Inflammatory macrophage treated with lipopolysaccharide for 1 hour (primary cell): ENCODE results near the gene ITGA5.

Experiments used
- DNase-seq, 2 donors: peaks; one replicate each; pipeline ENCODE4 v3.0.0-alpha.2; 2020 to 2022

The ITGA5 gene

GRCh38 chr12:54419088-54419887 lies at the start of gene ITGA5:
ITGA5 (minus strand) TSS chr12:54419266; CDS start chr12:54419198, 68 bp downstream.
- DNase-seq = peak; percentile 61 to 65

- DNase-seq = no peak
Measured at GRCh38 chr12:54465857-54466523, 46.9 kb upstream of the ITGA5 start.

DNA sequence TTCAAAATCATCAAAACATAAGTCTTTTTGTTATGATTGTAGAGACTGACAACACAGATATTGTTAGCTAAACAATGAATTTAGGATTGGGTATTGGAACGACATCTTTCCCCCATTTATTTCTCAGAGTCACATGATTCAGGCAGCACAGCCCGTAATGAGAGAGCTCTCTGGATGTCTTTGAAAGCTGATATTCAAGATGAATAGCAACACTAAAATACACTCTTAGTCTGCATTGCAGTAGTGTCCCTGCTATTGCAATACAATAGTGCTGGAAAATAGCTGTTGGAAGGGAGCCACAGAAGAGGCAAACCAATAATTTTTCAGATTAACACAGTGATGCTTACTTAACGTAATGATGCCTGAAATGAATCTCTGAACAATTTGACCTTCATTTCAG lies 44.4 kb upstream of the ITGA5 start:
- no peak for DNase-seq

DNA sequence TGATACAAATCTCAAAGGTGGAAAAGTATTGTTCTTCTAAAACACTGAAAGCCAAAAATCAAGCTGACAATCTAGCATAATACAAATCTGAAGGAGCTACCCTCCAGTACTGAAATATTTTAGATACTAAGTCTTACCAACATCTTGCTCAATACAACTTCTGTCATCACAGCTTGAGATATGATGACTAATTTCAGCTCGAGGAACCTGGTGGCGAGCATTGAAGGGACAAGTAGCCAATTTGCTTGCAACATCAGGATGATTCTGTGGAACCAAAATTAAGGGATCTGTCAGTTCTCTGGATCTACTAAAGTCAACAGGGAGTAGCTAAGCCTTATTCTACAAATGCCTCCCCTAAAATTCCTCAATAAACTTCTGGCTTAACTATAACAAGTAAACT lies 44.0 kb upstream of the ITGA5 start:
- DNase-seq = peak; percentile 94 to 95

GRCh38 chr12:54460317-54460923 lies 41.4 kb upstream of the ITGA5 start:
- DNase-seq = no peak

GRCh38 chr12:54459355-54459754 lies 40.3 kb upstream of the ITGA5 start:
- DNase-seq = no peak

- DNase-seq = no peak
Measured at GRCh38 chr12:54455760-54456469, 36.8 kb upstream of the ITGA5 start.

DNA sequence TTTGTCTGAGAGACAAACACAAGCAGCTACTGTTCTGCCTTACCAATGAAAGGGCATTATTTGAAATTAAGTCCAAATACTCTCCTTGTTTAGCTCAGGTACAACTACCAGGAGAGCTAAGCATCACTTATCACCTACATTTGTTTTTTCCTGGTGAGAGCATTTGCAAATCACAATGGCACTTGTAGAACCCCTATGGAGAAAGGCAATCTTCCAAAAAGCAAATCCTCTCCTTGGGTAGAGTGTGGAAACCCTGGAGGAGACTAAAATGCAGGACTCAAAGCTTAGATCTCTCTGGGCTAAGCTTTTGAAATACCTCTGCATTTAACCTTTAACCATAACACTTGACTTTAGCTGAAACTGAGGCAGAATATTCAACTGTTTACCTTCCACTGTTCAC lies 33.6 kb upstream of the ITGA5 start:
- no peak for DNase-seq

GRCh38 chr12:54448344-54448743 lies 29.3 kb upstream of the ITGA5 start:
- DNase-seq = peak; percentile 70 to 91

GRCh38 chr12:54447917-54448316 lies 28.9 kb upstream of the ITGA5 start:
- DNase-seq = no peak

DNA sequence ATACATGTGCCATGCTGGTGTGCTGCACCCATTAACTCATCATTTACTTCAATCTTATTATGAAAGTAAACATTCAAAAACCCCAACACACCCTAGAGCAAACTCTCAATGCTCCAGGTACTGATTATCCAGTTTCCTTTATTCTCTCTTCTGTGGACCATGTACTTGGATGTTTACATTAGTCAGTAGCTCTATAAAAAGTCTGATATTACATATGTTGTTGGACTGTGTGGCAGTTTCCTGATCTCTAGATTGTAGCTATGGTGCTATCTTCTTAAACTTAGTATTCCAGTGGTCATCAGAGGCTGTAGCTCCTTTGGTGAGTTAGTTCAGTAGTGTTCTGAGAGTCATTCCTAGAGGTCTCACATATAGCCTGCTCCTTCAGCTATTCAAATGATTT lies 25.1 kb upstream of the ITGA5 start:
- no peak for DNase-seq

DNA sequence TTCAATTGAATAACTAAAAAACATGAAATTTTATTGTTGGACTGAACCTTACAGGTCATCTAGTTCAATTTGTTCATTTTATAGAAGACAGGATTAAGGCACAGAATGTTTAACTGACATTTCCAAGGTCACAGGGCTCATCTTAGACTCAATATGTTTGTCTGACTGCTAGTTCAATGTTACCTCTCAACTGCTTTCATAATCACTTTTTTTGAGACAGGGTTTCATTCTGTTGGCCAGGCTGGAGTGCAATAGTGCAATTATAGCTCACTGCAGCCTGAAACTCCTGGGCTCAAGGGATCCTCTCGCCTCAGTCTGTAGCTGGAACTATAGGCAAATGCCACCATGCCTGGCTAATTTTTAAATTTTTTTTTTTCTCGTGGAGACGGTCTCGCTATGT lies 24.4 kb upstream of the ITGA5 start:
- DNase-seq = no peak

DNA sequence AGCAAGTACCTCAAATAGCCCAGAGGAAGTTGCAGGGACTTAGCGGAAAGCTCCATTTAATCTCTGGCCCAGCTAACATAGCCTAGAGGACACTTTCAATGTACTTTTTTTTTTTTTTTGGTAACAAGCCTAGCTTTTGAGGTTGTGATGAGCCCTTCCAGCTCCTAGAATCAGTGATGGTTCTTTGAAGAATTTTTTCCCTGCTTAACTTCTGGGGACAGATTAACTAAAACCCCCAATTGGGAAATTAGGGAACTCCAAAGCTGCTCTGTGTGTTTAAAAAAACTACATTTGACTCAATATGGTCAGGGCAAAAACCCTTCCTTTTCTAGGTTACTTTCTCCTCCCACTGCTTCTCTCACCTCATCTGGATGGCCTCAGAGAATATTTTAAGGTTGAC lies 23.9 kb upstream of the ITGA5 start:
- peak; percentile 71 to 79 for DNase-seq

DNA sequence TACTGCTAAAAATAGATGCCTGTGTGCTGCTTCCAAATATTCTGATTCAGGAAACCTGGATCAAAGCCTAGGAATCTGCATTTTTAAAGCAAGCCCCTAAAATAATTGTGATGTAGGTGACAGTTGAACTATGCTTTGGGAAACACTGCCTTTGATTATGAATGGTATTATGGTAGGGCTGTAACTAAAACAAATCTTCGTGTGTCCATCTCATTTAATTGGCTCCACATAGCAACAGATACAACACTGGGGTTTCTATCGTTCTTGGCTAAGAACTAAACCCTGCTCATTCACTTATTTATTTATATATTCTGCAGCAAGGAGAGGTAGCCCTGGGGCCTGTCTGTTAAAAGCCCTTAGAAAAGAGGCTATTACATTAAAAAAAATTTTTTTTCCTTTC lies 23.0 kb upstream of the ITGA5 start:
- no peak for DNase-seq

GRCh38 chr12:54439521-54440255 lies 20.6 kb upstream of the ITGA5 start:
- DNase-seq = peak; percentile 71 to 87

- DNase-seq = no peak
Measured at GRCh38 chr12:54439096-54439495, 20.0 kb upstream of the ITGA5 start.

DNA sequence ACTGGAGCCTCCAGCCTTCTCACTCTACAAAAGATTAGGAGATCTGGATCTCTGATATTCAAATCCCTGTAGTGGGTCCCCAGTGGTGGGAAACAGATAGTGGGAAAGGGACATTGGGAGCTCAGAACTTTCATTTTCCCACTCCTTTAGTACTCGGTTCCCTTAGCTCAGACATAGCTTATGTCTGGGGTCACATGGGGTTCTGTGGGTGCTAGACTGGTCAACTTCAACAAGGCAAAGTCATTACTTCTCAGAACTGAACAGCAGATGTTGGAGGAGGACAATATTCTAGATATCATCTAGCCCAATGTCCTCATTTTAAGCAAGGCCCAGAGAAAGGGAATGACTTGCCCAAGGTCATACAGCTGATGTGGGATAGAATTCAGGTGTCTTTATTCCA lies 19.5 kb upstream of the ITGA5 start:
- peak in 1 of 2 donors; percentile 50 for DNase-seq

DNA sequence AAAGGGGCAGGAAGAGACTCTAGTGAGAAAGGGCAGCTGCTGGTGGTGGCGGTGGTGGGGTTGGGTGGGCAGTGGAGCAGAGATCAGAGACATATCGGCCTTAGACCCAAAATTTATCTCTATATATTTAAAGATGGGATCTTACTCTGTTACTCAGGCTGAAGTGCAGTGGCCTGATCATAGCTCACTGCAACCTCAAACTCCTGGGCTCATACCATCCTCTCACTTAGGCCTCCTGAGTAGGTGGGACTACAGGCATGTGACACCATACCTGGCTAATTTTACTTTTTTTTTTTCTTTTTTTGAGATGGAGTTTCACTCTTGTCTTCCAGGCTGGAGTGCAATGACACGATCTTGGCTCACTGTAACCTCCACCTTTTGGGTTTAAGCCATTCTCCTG lies 18.6 kb upstream of the ITGA5 start:
- DNase-seq = no peak

DNA sequence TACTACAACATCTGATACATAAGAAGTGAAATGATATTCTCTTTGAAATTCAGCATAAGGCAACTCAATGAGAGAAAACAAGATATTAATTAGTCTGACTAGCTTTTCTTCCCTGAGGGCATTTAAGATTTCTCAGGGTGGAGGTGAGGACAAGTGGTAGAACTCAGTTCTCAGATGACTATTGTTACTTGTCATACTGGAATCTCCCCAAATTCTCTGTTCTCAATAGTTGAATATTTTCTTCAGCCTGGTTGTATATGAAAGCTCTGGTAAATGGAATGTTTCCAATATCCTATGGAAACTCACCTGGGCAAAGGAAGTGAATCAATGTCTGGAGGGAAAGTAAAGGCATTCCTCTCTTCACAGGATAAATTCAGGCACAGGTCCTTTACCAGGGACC lies 18.2 kb upstream of the ITGA5 start:
- DNase-seq = no peak

DNA sequence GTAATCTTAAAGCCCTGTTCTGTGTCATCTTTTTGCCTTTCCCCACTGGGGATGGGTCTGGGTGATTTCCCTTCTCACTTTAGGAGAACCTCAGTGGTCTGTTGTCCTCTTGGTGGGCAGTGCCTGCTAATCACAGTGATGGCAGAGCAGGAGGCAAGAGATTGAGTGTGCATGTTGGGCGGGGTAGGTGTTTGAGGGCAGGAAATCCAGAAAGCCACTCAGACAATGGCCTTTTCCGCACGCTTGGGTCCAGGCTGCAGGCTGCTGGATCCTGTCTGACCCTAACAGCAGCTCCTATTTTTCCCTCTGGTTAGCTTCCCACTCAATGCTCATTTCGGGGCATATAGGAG lies 13.7 kb upstream of the ITGA5 start:
- DNase-seq = no peak

GRCh38 chr12:54431911-54432814 lies 13.1 kb upstream of the ITGA5 start:
- DNase-seq = peak in 1 of 2 donors; percentile 67
